OCI-LY1 (cell line): ENCODE data around the gene TXNDC17.

Source experiments
- H2AFZ ChIP-seq: fragments of 200-600 bp; sonication (generic), shearing (Covaris generic); 2 replicates; pipeline ENCODE4 v1.6.0; 2014; ENCODE audit warnings: antibody characterized with exemption, mild to moderate bottlenecking, low read length
- H3F3A ChIP-seq: fragments of 200-600 bp; sonication (generic), shearing (Covaris generic); 2 replicates; pipeline ENCODE4 v1.6.0; 2014; ENCODE audit warnings: mild to moderate bottlenecking, antibody characterized with exemption, low read length, moderate library complexity; ENCODE audit not compliant: insufficient read depth
- H3K27ac ChIP-seq: fragments of 200-600 bp; sonication (generic); 2 replicates; pipeline ENCODE4 v1.5.1; 2014; ENCODE audit warnings: low read length, mixed run types, mild to moderate bottlenecking, low read depth; ENCODE audit not compliant: poor library complexity, severe bottlenecking
- H3K27me3 ChIP-seq: fragments of 200-600 bp; sonication (generic); 2 replicates; pipeline ENCODE4 v1.6.0; 2014; ENCODE audit warnings: antibody characterized with exemption, mild to moderate bottlenecking, low read length, moderate library complexity; ENCODE audit not compliant: insufficient read depth
- H3K36me3 ChIP-seq: fragments of 200-600 bp; sonication (generic); 2 replicates; pipeline ENCODE4 v1.6.1; 2014; ENCODE audit warnings: mild to moderate bottlenecking, antibody characterized with exemption, low read length, moderate library complexity, mixed read lengths; ENCODE audit not compliant: insufficient read depth
- H3K4me1 ChIP-seq: fragments of 200-600 bp; sonication (generic); 2 replicates; pipeline ENCODE4 v1.5.1; 2014; ENCODE audit warnings: mild to moderate bottlenecking, low read length, moderate library complexity; ENCODE audit not compliant: insufficient read depth, severe bottlenecking
- H3K4me2 ChIP-seq: fragments of 200-600 bp; sonication (generic), shearing (Covaris generic); 2 replicates; pipeline ENCODE4 v1.6.1; 2014; ENCODE audit warnings: low read length
- H3K4me3 ChIP-seq: fragments of 200-600 bp; sonication (generic); 2 replicates; pipeline ENCODE4 v1.5.1; 2014; ENCODE audit warnings: low read length, low read depth, mild to moderate bottlenecking, mixed read lengths; ENCODE audit not compliant: poor library complexity, severe bottlenecking
- H3K79me2 ChIP-seq: fragments of 200-600 bp; shearing (Covaris generic); 2 replicates; pipeline ENCODE4 v1.6.1; 2016; ENCODE audit warnings: mixed run types, low read length, mixed read lengths; ENCODE audit not compliant: insufficient read depth
- H3K9ac ChIP-seq: fragments of 200-600 bp; sonication (generic), shearing (Covaris generic); 2 replicates; pipeline ENCODE4 v1.6.1; 2014; ENCODE audit warnings: mild to moderate bottlenecking, low read length, mixed read lengths
- H3K9me2 ChIP-seq: fragments of 200-600 bp; sonication (generic), shearing (Covaris generic); 2 replicates; pipeline ENCODE4 v1.6.1; 2014; ENCODE audit warnings: low read depth, mild to moderate bottlenecking, low read length, mixed read lengths
- H3K9me3 ChIP-seq: fragments of 200-600 bp; shearing (Covaris generic); 2 replicates; pipeline ENCODE4 v1.6.1; 2014; ENCODE audit warnings: low read length, mixed read lengths
- H4K20me1 ChIP-seq: fragments of 200-600 bp; sonication (generic), shearing (Covaris generic); 2 replicates; pipeline ENCODE4 v1.6.0; 2016; ENCODE audit warnings: mild to moderate bottlenecking, low read length; ENCODE audit not compliant: insufficient read depth
- CTCF ChIP-seq: fragments of 200-600 bp; sonication (generic), shearing (Covaris generic); IDR thresholded peaks from 2 replicates; pipeline ENCODE4 v1.5.1; 2017; ENCODE audit warnings: mild to moderate bottlenecking, antibody characterized with exemption, low read length, moderate library complexity, mixed read lengths
- EZH2 ChIP-seq: fragments of 200-600 bp; sonication (generic), shearing (Covaris generic); IDR thresholded peaks from 2 replicates; pipeline ENCODE4 v1.8.0; 2017; ENCODE audit warnings: borderline replicate concordance, mixed run types, mild to moderate bottlenecking, antibody characterized with exemption, low read length, moderate library complexity, mixed read lengths

The TXNDC17 gene

GRCh38 chr17:6681671-6682070, 40.8 kb downstream of the TXNDC17 start:
- H3K4me2 ChIP-seq: no peak overlapping the region

GRCh38 chr17:6682339-6682738, 41.5 kb downstream of the TXNDC17 start:
- H3K4me3 ChIP-seq: no peak overlapping the region
- no peaks in the 10 kb centered on the region for H3K9me3 ChIP-seq
- no peak overlapping the region for H3K9ac ChIP-seq
- no peak overlapping the region for H2AFZ ChIP-seq
- no peaks in the 10 kb centered on the region for H3K79me2 ChIP-seq
- H3K36me3 ChIP-seq: no peaks in the 10 kb centered on the region
- TF ChIP-seq CTCF (no peak), EZH2 (no peak)
- H3F3A ChIP-seq: no peaks in the 10 kb centered on the region
- H3K4me2 ChIP-seq: no peak overlapping the region
- H4K20me1 ChIP-seq: no peaks in the 10 kb centered on the region
- H3K9me2 ChIP-seq: no peaks in the 10 kb centered on the region
- H3K27ac ChIP-seq: no peak overlapping the region
- no peaks in the 10 kb centered on the region for H3K4me1 ChIP-seq
- H3K27me3 ChIP-seq: no peaks in the 10 kb centered on the region

More at GRCh38 chr17:6681671-6682070, 40.8 kb downstream of the TXNDC17 start:
- Histone ChIP-seq H3K27ac (no peak overlapping the region), H4K20me1 (no peaks in the 10 kb centered on the region), H3K9ac (no peak overlapping the region), H3K4me1 (no peaks in the 10 kb centered on the region), H3K9me3 (no peaks in the 10 kb centered on the region), H3F3A (no peaks in the 10 kb centered on the region), H3K4me3 (no peak overlapping the region), H2AFZ (no peak overlapping the region), H3K9me2 (no peaks in the 10 kb centered on the region), H3K79me2 (no peaks in the 10 kb centered on the region), H3K27me3 (no peaks in the 10 kb centered on the region), H3K36me3 (no peaks in the 10 kb centered on the region)
- TF ChIP-seq EZH2: no peak
- TF ChIP-seq CTCF: no peak

- Histone ChIP-seq H3K4me1 (no peaks in the 10 kb centered on the region), H3K9me2 (no peaks in the 10 kb centered on the region), H3K9ac (no peak overlapping the region), H3K27me3 (no peaks in the 10 kb centered on the region), H3K4me2 (no peak overlapping the region), H3K27ac (no peak overlapping the region), H3K4me3 (no peak overlapping the region), H2AFZ (no peak overlapping the region), H3K9me3 (no peaks in the 10 kb centered on the region), H4K20me1 (no peaks in the 10 kb centered on the region), H3K36me3 (no peaks in the 10 kb centered on the region), H3K79me2 (no peaks in the 10 kb centered on the region), H3F3A (no peaks in the 10 kb centered on the region)
- no peak for TF ChIP-seq CTCF
- no peak for TF ChIP-seq EZH2
These were observed 42.3 kb downstream of the TXNDC17 start for GRCh38 chr17:6683081-6683684.
